Esophagus squamous epithelium (tissue), 4 donors: Measurements from ENCODE around the gene CDT1.

Experiments used
- POLR2A ChIP-seq, 4 donors: fragments of 450-650 bp; IDR thresholded peaks; one replicate each; pipeline ENCODE4 v1.6.1; 2017; ENCODE audit warnings: antibody characterized with exemption in 4 of 4, mild to moderate bottlenecking in 4 of 4, moderate library complexity in 3 of 4
- TF ChIP-seq, protein P1 (sequence below), 6 experiments: fragments of 450-650 bp in 4 of 6; fragments of 200-600 bp in 2 of 6; sonication (generic) in 2 of 6; IDR thresholded peaks; one replicate each; pipeline ENCODE4 v1.5.1; 2016 to 2019; ENCODE audit warnings: antibody characterized with exemption in 6 of 6, mild to moderate bottlenecking in 4 of 6, moderate library complexity in 4 of 6

DNA sequence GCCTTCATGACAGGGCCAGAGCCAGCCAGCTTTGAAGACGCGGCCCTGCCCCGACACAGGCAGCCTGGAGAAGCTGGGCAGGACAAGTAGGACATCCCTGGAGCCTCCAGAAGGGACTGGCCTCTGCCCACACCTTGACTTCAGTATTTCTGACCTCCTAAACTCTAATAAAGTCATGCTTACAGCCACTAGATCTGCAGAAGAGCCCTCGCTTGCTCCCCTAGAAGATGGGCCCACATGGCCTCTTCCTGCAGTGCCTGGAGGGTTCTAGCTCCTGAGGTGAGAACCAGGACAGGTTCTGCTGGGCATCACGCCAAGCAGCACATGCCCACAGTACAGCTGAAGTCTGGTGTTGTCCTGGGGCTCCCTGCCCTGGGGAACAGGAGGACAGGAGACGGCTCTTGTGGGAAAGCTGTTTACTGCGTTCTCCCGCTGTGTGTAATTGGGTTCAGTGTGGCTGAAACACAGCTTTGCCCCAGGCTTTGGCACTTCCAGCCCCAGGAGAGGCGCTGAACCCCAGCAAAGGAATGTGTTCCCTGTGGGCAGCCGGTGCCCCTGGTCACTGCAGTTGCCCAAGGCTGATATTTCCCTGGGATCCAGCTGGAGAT is 5.6 kb downstream of the CDT1 start:
- TF ChIP-seq, protein P1, sequence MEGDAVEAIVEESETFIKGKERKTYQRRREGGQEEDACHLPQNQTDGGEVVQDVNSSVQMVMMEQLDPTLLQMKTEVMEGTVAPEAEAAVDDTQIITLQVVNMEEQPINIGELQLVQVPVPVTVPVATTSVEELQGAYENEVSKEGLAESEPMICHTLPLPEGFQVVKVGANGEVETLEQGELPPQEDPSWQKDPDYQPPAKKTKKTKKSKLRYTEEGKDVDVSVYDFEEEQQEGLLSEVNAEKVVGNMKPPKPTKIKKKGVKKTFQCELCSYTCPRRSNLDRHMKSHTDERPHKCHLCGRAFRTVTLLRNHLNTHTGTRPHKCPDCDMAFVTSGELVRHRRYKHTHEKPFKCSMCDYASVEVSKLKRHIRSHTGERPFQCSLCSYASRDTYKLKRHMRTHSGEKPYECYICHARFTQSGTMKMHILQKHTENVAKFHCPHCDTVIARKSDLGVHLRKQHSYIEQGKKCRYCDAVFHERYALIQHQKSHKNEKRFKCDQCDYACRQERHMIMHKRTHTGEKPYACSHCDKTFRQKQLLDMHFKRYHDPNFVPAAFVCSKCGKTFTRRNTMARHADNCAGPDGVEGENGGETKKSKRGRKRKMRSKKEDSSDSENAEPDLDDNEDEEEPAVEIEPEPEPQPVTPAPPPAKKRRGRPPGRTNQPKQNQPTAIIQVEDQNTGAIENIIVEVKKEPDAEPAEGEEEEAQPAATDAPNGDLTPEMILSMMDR (IDR thresholded peaks at IDR 0.05), result no peak
- no peak for TF ChIP-seq POLR2A (IDR thresholded peaks at IDR 0.05)
